Keratinocyte (primary cell): Measurements from ENCODE around the gene GPC1. TPM values are rescaled to one million over a fixed set of nuclear protein-coding genes. Genes with fewer than 3 reads are reported as not detected.

Experiments used
- DNase-seq: peaks from one replicate; pipeline ENCODE4 v3.0.0-alpha.2; 2011; ENCODE audit warnings: low read depth, missing footprints, low spot score
- FAIRE-seq: peaks from 2 replicates; lab custom pipeline; 2011; peaks lifted over from hg19 to GRCh38; lab: Jason Lieb, UNC
- H2AFZ ChIP-seq: 2 replicates; pipeline ENCODE4 v1.6.0; 2012; ENCODE audit warnings: low read length, control low read depth, inconsistent platforms; ENCODE audit not compliant: control insufficient read depth
- H3K27ac ChIP-seq: 2 replicates; pipeline ENCODE4 v1.5.1; 2011; ENCODE audit warnings: low read length; ENCODE audit not compliant: control insufficient read depth, insufficient read depth
- H3K27me3 ChIP-seq: 3 replicates; pipeline ENCODE4 v1.6.0; 2011; ENCODE audit warnings: low read length; ENCODE audit not compliant: control insufficient read depth, insufficient read depth; ENCODE audit errors: extremely low read depth
- H3K36me3 ChIP-seq, 2 experiments: 2 replicates in 1 of 2; 3 replicates in 1 of 2; pipeline ENCODE4 v1.5.1; 2011; ENCODE audit warnings: low read length in 2 of 2, mild to moderate bottlenecking in 1 of 2; ENCODE audit not compliant: control insufficient read depth in 2 of 2, insufficient read depth in 2 of 2; ENCODE audit errors: extremely low read depth in 1 of 2
- H3K4me1 ChIP-seq: 3 replicates; pipeline ENCODE4 v1.5.1; 2011; ENCODE audit warnings: low read length; ENCODE audit not compliant: control insufficient read depth, insufficient read depth; ENCODE audit errors: extremely low read depth
- H3K4me2 ChIP-seq: 3 replicates; pipeline ENCODE4 v1.6.0; 2011; ENCODE audit warnings: low read depth, low read length; ENCODE audit not compliant: control insufficient read depth, insufficient read depth; ENCODE audit errors: extremely low read depth
- H3K4me3 ChIP-seq, 3 experiments: fragments of 200-600 bp in 1 of 3; sonication (generic) in 1 of 3; 2 replicates in 2 of 3; 3 replicates in 1 of 3; pipeline ENCODE4 v1.5.1; 2011 to 2016; ENCODE audit warnings: low read length in 3 of 3, mild to moderate bottlenecking in 3 of 3, control low read depth in 2 of 3, inconsistent platforms in 1 of 3, low read depth in 1 of 3, mixed read lengths in 1 of 3, mixed run types in 1 of 3, moderate library complexity in 1 of 3; ENCODE audit not compliant: control insufficient read depth in 2 of 3, insufficient read depth in 2 of 3; ENCODE audit errors: extremely low read depth in 1 of 3
- H3K79me2 ChIP-seq: 2 replicates; pipeline ENCODE4 v1.6.0; 2012; ENCODE audit warnings: low read length; ENCODE audit not compliant: control insufficient read depth, insufficient read depth
- H3K9ac ChIP-seq: 3 replicates; pipeline ENCODE4 v1.6.0; 2011; ENCODE audit warnings: low read length; ENCODE audit not compliant: control insufficient read depth, insufficient read depth; ENCODE audit errors: extremely low read depth
- H3K9me1 ChIP-seq: 3 replicates; pipeline ENCODE4 v1.6.0; 2011; ENCODE audit warnings: low read length; ENCODE audit not compliant: control insufficient read depth, insufficient read depth; ENCODE audit errors: extremely low read depth
- H3K9me3 ChIP-seq: 2 replicates; pipeline ENCODE4 v1.5.1; 2012; ENCODE audit warnings: low read depth, low read length; ENCODE audit not compliant: control insufficient read depth
- H4K20me1 ChIP-seq: 3 replicates; pipeline ENCODE4 v1.6.0; 2011; ENCODE audit warnings: low read length; ENCODE audit not compliant: control insufficient read depth, insufficient read depth; ENCODE audit errors: extremely low read depth
- EZH2 ChIP-seq: IDR thresholded peaks from one replicate; pipeline ENCODE4 v1.6.1; 2012; ENCODE audit warnings: inconsistent platforms, mild to moderate bottlenecking, low read length, moderate library complexity
- dilution Hi-C: fragments of 300-500 bp; cut with MboI; formaldehyde crosslinking; loops from one replicate; pipeline ENCODE4 v1.7.0; 2020; ENCODE audit warnings: low sequenced_read_pairs; ENCODE audit not compliant: extremely low pct_ligation_motif_present
- polyA plus RNA-seq, 5 experiments: library from polyadenylated mRNA; depleted of rRNA in 3 of 5; stranded (reverse) in 3 of 5; stranded (forward) in 1 of 5; unstranded in 1 of 5; fragments of >200 nt; gene quantifications; 1 replicate in 1 of 5; 2 replicates in 3 of 5; 3 replicates in 1 of 5; pipeline versions ENCODE4 v1.2.1 to v1.2.3, GENCODE V29; 2011 to 2012; ENCODE audit warnings: missing spikeins in 2 of 5, low read depth in 1 of 5, low replicate concordance in 1 of 5
- TF ChIP-seq, protein P1 (sequence below), 3 experiments: IDR thresholded peaks in 1 of 3; conservative IDR thresholded peaks in 1 of 3; optimal IDR thresholded peaks in 1 of 3; 2 replicates in 2 of 3; 3 replicates in 1 of 3; pipeline versions ENCODE3 to v1.5.1; 2011; ENCODE audit warnings: low read length in 3 of 3, mild to moderate bottlenecking in 3 of 3, moderate library complexity in 2 of 3, control low read depth in 1 of 3, inconsistent platforms in 1 of 3; ENCODE audit not compliant: insufficient read depth in 2 of 3; ENCODE audit errors: extremely low read depth in 1 of 3

The GPC1 gene
- polyA plus RNA-seq, 1 donor (not counting 4 experiments of a cell fraction or from before 2014, with no cell fraction given) = 46.6 TPM

GRCh38 chr2:240447331-240447730 lies 11.9 kb downstream of the GPC1 start:
- peaks cover 11 to 12% of the 10 kb centered on the region in 2 experiments for H3K36me3 ChIP-seq
- FAIRE-seq (no peak), DNase-seq (no peak)
- peaks cover 76% of the 10 kb centered on the region for H3K79me2 ChIP-seq
- H3K4me2 ChIP-seq = no peak overlapping the region
- no peaks in the 10 kb centered on the region for H3K27me3 ChIP-seq
- TF ChIP-seq, protein P1, sequence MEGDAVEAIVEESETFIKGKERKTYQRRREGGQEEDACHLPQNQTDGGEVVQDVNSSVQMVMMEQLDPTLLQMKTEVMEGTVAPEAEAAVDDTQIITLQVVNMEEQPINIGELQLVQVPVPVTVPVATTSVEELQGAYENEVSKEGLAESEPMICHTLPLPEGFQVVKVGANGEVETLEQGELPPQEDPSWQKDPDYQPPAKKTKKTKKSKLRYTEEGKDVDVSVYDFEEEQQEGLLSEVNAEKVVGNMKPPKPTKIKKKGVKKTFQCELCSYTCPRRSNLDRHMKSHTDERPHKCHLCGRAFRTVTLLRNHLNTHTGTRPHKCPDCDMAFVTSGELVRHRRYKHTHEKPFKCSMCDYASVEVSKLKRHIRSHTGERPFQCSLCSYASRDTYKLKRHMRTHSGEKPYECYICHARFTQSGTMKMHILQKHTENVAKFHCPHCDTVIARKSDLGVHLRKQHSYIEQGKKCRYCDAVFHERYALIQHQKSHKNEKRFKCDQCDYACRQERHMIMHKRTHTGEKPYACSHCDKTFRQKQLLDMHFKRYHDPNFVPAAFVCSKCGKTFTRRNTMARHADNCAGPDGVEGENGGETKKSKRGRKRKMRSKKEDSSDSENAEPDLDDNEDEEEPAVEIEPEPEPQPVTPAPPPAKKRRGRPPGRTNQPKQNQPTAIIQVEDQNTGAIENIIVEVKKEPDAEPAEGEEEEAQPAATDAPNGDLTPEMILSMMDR (optimal IDR thresholded peaks at IDR 0.05 in 1 of 3, IDR thresholded peaks at IDR 0.05 in 1 of 3, conservative IDR thresholded peaks at IDR 0.05 in 1 of 3; ENCODE audit: extremely low read depth in 1 of 3, insufficient read depth in 2 of 3, low read length in 3 of 3) = no peak
- no peak for TF ChIP-seq EZH2
- no peak overlapping the region for H3K9ac ChIP-seq
- H3K4me3 ChIP-seq = no peak overlapping the region
- peaks cover 3% of the 10 kb centered on the region for H3K9me1 ChIP-seq
- H3K27ac ChIP-seq = no peak overlapping the region
- H3K9me3 ChIP-seq = no peaks in the 10 kb centered on the region
- peaks cover 63% of the 10 kb centered on the region for H3K4me1 ChIP-seq
- no peak overlapping the region for H2AFZ ChIP-seq
- peaks cover 35% of the 10 kb centered on the region for H4K20me1 ChIP-seq
- dilution Hi-C loops = no loop called here

DNA sequence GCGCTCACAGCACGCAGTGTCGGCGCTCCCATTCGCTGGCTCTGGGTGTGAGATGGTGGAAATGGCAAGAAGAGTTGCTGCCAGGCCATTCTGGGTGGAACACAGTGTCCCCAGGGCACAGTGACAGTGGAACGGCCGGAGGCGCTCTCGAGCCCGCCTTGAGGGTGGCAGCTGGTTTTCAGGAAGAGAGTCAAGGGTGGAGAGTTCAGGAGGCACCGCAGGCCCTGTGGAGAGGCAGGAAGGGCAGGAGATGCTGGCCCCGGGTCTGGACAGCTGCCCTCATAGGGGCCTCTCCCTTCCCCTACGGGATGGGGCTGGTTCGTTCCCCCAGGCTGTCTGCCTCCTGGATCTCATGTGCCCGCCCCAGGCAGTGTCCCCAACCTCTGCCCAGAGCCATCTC lies 12.5 kb downstream of the GPC1 start:
- H3K9me1 ChIP-seq = peaks cover 3% of the 10 kb centered on the region
- no peak for FAIRE-seq
- H3K4me3 ChIP-seq = no peak overlapping the region
- H3K4me1 ChIP-seq = peaks cover 58% of the 10 kb centered on the region
- no peak overlapping the region for H2AFZ ChIP-seq
- no peak overlapping the region for H3K4me2 ChIP-seq
- H4K20me1 ChIP-seq = peaks cover 32% of the 10 kb centered on the region
- H3K27me3 ChIP-seq = no peaks in the 10 kb centered on the region
- dilution Hi-C loops = no loop called here
- peaks cover 10 to 12% of the 10 kb centered on the region in 2 experiments for H3K36me3 ChIP-seq
- no peak overlapping the region for H3K9ac ChIP-seq
- no peaks in the 10 kb centered on the region for H3K9me3 ChIP-seq
- TF ChIP-seq, protein P1 (optimal IDR thresholded peaks at IDR 0.05 in 1 of 3, IDR thresholded peaks at IDR 0.05 in 1 of 3, conservative IDR thresholded peaks at IDR 0.05 in 1 of 3; ENCODE audit: extremely low read depth in 1 of 3, insufficient read depth in 2 of 3, low read length in 3 of 3) = no peak
- no peak for TF ChIP-seq EZH2
- H3K27ac ChIP-seq = no peak overlapping the region
- no peak for DNase-seq
- H3K79me2 ChIP-seq = peaks cover 70% of the 10 kb centered on the region
